Suprapubic skin (tissue), 3 donors: ENCODE data around the gene ELSPBP1.

Experiments used
- CTCF ChIP-seq, 2 donors: fragments of 200-600 bp in 1 of 2; fragments of 450-650 bp in 1 of 2; sonication (generic) in 1 of 2; IDR thresholded peaks; one replicate each; pipeline ENCODE4 v1.5.1; 2016 to 2019; ENCODE audit warnings: antibody characterized with exemption in 2 of 2, mild to moderate bottlenecking in 1 of 2, moderate library complexity in 1 of 2
- POLR2A ChIP-seq, 2 donors: fragments of 450-650 bp; IDR thresholded peaks; one replicate each; pipeline ENCODE4 v1.6.1; 2017; ENCODE audit warnings: antibody characterized with exemption in 2 of 2, mild to moderate bottlenecking in 2 of 2, moderate library complexity in 2 of 2

- TF ChIP-seq CTCF (IDR thresholded peaks at IDR 0.05) = no peak
- TF ChIP-seq POLR2A (IDR thresholded peaks at IDR 0.05) = no peak
Measured at GRCh38 chr19:48025480-48025879, 31.0 kb downstream of the ELSPBP1 start.
